Duodenal mucosa (tissue), 2 donors: Measurements from ENCODE around the gene PCYT1B.

Experiments
- H3K27ac ChIP-seq: one replicate; pipeline ENCODE4 v1.7.0; 2013; ENCODE audit warnings: low read depth, low read length
- H3K27me3 ChIP-seq, 2 donors: one replicate each; pipeline ENCODE4 v1.7.0; 2013; ENCODE audit warnings: low read length in 2 of 2, control low read depth in 1 of 2; ENCODE audit not compliant: insufficient read depth in 2 of 2, control insufficient read depth in 1 of 2
- H3K36me3 ChIP-seq, 2 donors: one replicate each; pipeline ENCODE4 v1.7.0; 2013; ENCODE audit warnings: low read length in 2 of 2, control low read depth in 1 of 2; ENCODE audit not compliant: insufficient read depth in 2 of 2, control insufficient read depth in 1 of 2
- H3K4me1 ChIP-seq, 2 donors: one replicate each; pipeline ENCODE4 v1.7.0; 2013; ENCODE audit warnings: low read length in 2 of 2, control low read depth in 1 of 2; ENCODE audit not compliant: insufficient read depth in 2 of 2, control insufficient read depth in 1 of 2
- H3K4me3 ChIP-seq, 2 donors: one replicate each; pipeline ENCODE4 v1.7.0; 2013; ENCODE audit warnings: low read length in 2 of 2, low read depth in 1 of 2
- H3K9ac ChIP-seq, 2 donors: one replicate each; pipeline ENCODE4 v1.7.0; 2013; ENCODE audit warnings: low read length in 2 of 2, low read depth in 1 of 2
- H3K9me3 ChIP-seq, 2 donors: one replicate each; pipeline ENCODE4 v1.7.0; 2013; ENCODE audit warnings: low read length in 2 of 2, control low read depth in 1 of 2; ENCODE audit not compliant: control insufficient read depth in 1 of 2

Gene PCYT1B

DNA sequence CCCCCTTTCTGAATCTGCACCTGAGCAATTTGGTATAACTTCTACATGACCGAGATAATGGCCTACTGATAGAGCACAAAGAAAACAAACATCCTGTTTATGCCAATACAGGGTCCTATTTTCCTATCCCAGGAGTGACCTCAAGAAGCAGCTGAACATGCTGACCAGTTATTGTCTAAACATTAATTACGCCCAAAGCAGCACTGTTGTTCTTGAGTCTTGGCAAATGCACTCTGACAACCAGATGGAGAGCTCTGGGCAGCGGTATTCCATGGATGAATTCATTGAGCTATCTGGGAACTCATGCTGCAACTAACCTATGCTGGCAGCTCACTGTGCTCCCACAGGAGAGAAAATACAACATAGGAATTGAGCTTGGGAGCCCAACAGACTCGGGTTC, 52.6 kb downstream of the PCYT1B start:
- Histone ChIP-seq H3K27ac (no peak overlapping the region), H3K4me3 (no peak overlapping the region), H3K36me3 (no peaks in the 10 kb centered on the region), H3K9me3 (no peaks in the 10 kb centered on the region), H3K9ac (no peak overlapping the region), H3K27me3 (no peaks in the 10 kb centered on the region), H3K4me1 (no peaks in the 10 kb centered on the region)

- Histone ChIP-seq H3K27me3 (no peaks in the 10 kb centered on the region), H3K27ac (no peak overlapping the region), H3K9me3 (no peaks in the 10 kb centered on the region), H3K4me1 (no peaks in the 10 kb centered on the region), H3K9ac (no peak overlapping the region), H3K36me3 (no peaks in the 10 kb centered on the region), H3K4me3 (no peak overlapping the region)
Measured at GRCh38 chrX:24590111-24590510, 57.0 kb downstream of the PCYT1B start.

DNA sequence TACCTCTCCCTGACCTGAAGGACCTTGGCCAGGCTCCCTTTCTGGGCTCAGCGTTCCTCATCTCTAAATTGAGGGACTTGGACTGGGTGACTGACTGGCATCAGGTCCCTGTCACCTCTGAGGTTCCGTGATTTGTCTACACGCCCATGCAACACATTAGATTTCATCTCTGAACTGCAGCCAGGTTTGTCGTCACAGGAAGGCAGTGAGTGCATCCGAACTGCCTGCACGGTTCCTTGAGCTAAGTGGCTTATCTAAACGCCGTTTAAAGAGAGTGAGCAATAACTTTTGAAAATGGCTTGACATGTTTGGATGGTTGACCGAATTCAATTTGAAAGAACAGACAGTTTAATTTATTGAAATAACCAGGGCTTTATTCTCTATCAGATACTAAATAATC, 70.1 kb downstream of the PCYT1B start:
- no peak overlapping the region for H3K4me3 ChIP-seq
- H3K36me3 ChIP-seq: no peaks in the 10 kb centered on the region
- no peaks in the 10 kb centered on the region for H3K9me3 ChIP-seq
- H3K27me3 ChIP-seq: no peaks in the 10 kb centered on the region
- H3K4me1 ChIP-seq: no peaks in the 10 kb centered on the region
- H3K27ac ChIP-seq: no peak overlapping the region
- H3K9ac ChIP-seq: no peak overlapping the region

- Histone ChIP-seq H3K27me3 (no peaks in the 10 kb centered on the region), H3K9ac (no peak overlapping the region), H3K36me3 (no peaks in the 10 kb centered on the region), H3K9me3 (no peaks in the 10 kb centered on the region), H3K4me1 (no peaks in the 10 kb centered on the region), H3K4me3 (no peak overlapping the region), H3K27ac (no peak overlapping the region)
Measured at GRCh38 chrX:24575496-24575895, 71.7 kb downstream of the PCYT1B start.

- Histone ChIP-seq H3K27me3 (no peaks in the 10 kb centered on the region), H3K27ac (no peak overlapping the region)
Measured at GRCh38 chrX:24574743-24575142, 72.4 kb downstream of the PCYT1B start.

DNA sequence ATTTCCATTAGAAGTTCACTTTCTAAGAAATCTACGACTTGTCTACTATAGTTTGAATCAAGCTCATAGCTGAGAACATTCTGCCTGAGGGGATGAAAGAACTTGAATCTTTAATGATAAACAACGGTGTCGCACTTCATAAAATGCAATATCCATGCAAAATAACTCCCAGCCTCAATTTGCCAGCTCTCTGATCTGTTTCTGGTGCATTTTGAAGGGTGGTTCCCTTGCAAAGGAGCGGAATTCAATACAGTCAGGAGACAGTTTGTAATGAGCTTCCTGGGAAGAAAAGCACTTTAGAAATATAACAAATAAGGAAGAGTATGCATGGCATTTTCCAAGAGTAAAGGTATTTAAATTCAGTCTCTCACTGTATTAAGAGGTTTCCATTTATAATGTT, 80.0 kb downstream of the PCYT1B start:
- Histone ChIP-seq H3K36me3 (no peaks in the 10 kb centered on the region), H3K27me3 (no peaks in the 10 kb centered on the region), H3K9ac (no peak overlapping the region), H3K4me1 (no peaks in the 10 kb centered on the region), H3K27ac (no peak overlapping the region), H3K9me3 (no peaks in the 10 kb centered on the region), H3K4me3 (no peak overlapping the region)

More at GRCh38 chrX:24574743-24575142, 72.4 kb downstream of the PCYT1B start:
- H3K9ac ChIP-seq: no peak overlapping the region
- H3K9me3 ChIP-seq: no peaks in the 10 kb centered on the region
- H3K36me3 ChIP-seq: no peaks in the 10 kb centered on the region
- no peak overlapping the region for H3K4me3 ChIP-seq
- H3K4me1 ChIP-seq: no peaks in the 10 kb centered on the region

GRCh38 chrX:24566240-24566639, 80.9 kb downstream of the PCYT1B start:
- no peak overlapping the region for H3K27ac ChIP-seq
- no peaks in the 10 kb centered on the region for H3K9me3 ChIP-seq
- no peak overlapping the region for H3K9ac ChIP-seq
- no peak overlapping the region for H3K4me3 ChIP-seq
- no peaks in the 10 kb centered on the region for H3K36me3 ChIP-seq
- H3K4me1 ChIP-seq: no peaks in the 10 kb centered on the region
- no peaks in the 10 kb centered on the region for H3K27me3 ChIP-seq

DNA sequence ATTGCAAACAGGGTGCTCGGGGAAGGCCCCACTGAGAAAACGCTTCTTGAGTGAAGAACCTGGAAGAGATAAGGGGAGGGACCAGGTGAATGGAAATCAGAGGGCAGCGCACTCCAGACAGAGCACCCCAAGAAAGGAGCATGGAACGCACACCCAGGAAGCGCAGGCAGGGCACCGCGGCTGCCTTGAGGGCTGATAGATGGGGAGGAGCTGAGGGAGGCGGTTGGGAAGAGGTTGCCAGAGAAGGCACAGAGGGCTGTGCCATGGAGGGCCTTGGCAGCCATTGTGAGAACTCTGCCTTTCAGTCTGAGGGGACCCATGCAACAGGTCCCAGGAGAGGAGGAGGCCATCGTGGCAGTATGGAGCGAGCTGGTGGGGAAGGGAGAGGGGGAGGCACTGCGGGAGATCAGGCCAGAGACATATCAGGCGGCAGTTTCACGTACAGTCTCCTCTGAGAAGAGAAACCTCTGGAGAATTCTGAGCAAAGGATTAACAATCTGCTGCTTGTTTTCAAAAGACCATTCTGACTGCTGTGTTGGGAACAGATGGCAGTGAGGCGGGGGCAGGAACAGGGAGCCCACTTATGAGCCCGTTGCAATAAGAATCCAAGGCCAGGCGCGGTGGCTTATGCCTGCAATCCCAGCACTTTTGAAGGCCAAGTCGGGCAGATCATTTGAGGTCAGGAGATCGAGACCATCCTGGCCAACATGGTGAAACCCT, 83.7 kb downstream of the PCYT1B start:
- no peaks in the 10 kb centered on the region for H3K9me3 ChIP-seq
- no peak overlapping the region for H3K9ac ChIP-seq
- no peak overlapping the region for H3K4me3 ChIP-seq
- H3K27me3 ChIP-seq: no peaks in the 10 kb centered on the region
- no peaks in the 10 kb centered on the region for H3K36me3 ChIP-seq
- H3K4me1 ChIP-seq: no peaks in the 10 kb centered on the region
- no peak overlapping the region for H3K27ac ChIP-seq

- Histone ChIP-seq H3K9me3 (no peaks in the 10 kb centered on the region), H3K4me1 (no peaks in the 10 kb centered on the region), H3K27ac (no peak overlapping the region), H3K36me3 (no peaks in the 10 kb centered on the region), H3K27me3 (no peaks in the 10 kb centered on the region), H3K4me3 (no peak overlapping the region), H3K9ac (no peak overlapping the region)
Measured at GRCh38 chrX:24561121-24561520, 86.0 kb downstream of the PCYT1B start.

GRCh38 chrX:24553011-24553410, 94.1 kb downstream of the PCYT1B start:
- H3K9me3 ChIP-seq: no peaks in the 10 kb centered on the region
- no peak overlapping the region for H3K4me3 ChIP-seq
- H3K4me1 ChIP-seq: no peaks in the 10 kb centered on the region
- no peaks in the 10 kb centered on the region for H3K36me3 ChIP-seq
- H3K27ac ChIP-seq: no peak overlapping the region
- no peak overlapping the region for H3K9ac ChIP-seq
- no peaks in the 10 kb centered on the region for H3K27me3 ChIP-seq

- Histone ChIP-seq H3K27ac (no peak overlapping the region), H3K9me3 (no peaks in the 10 kb centered on the region), H3K27me3 (no peaks in the 10 kb centered on the region), H3K4me1 (no peaks in the 10 kb centered on the region), H3K36me3 (no peaks in the 10 kb centered on the region), H3K9ac (no peak overlapping the region), H3K4me3 (no peak overlapping the region)
Measured at GRCh38 chrX:24550166-24550565, 97.0 kb downstream of the PCYT1B start.
